ENCODE measurements around the gene CTSC.

GRCh38 chr11:88377646-88378045, 40.1 kb upstream of the CTSC start:
- TF ChIP-seq, protein P1, sequence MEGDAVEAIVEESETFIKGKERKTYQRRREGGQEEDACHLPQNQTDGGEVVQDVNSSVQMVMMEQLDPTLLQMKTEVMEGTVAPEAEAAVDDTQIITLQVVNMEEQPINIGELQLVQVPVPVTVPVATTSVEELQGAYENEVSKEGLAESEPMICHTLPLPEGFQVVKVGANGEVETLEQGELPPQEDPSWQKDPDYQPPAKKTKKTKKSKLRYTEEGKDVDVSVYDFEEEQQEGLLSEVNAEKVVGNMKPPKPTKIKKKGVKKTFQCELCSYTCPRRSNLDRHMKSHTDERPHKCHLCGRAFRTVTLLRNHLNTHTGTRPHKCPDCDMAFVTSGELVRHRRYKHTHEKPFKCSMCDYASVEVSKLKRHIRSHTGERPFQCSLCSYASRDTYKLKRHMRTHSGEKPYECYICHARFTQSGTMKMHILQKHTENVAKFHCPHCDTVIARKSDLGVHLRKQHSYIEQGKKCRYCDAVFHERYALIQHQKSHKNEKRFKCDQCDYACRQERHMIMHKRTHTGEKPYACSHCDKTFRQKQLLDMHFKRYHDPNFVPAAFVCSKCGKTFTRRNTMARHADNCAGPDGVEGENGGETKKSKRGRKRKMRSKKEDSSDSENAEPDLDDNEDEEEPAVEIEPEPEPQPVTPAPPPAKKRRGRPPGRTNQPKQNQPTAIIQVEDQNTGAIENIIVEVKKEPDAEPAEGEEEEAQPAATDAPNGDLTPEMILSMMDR (IDR thresholded peaks at IDR 0.05 in 2 of 3, conservative IDR thresholded peaks at IDR 0.05 in 1 of 3; ENCODE audit: borderline replicate concordance in 1 of 3, insufficient read depth in 1 of 3, low read depth in 2 of 3, low read length in 2 of 3): no peak
- TF ChIP-seq SIN3A (IDR thresholded peaks at IDR 0.05; ENCODE audit: low read depth): no peak
- no peak for TF ChIP-seq EZH2 (IDR thresholded peaks at IDR 0.05)
- TF ChIP-seq EZH2phosphoT487 (IDR thresholded peaks at IDR 0.05; ENCODE audit: borderline replicate concordance): no peak
- TF ChIP-seq POLR2A (IDR thresholded peaks at IDR 0.05; ENCODE audit: borderline replicate concordance, extremely low read depth, insufficient read depth, insufficient read length): no peak
- TF ChIP-seq YY1 (IDR thresholded peaks at IDR 0.05; ENCODE audit: extremely low read depth, insufficient replicate concordance, low read depth, low read length): no peak
- TF ChIP-seq POLR2AphosphoS5 (IDR thresholded peaks at IDR 0.05; ENCODE audit: low read depth, low read length): no peak
- TF ChIP-seq CEBPB (IDR thresholded peaks at IDR 0.05; ENCODE audit: low read depth): no peak
- no peak for TF ChIP-seq ELF1 (IDR thresholded peaks at IDR 0.05; ENCODE audit: borderline replicate concordance, low read depth)
- no peak for TF ChIP-seq ZFX (IDR thresholded peaks at IDR 0.05)
- no peak for TF ChIP-seq JUND (IDR thresholded peaks at IDR 0.05)

All from HCT116 (cell line).